GM18505 (cell line): ENCODE measurements around the gene C3orf20.

Experiments used
- ATAC-seq: cut with Tn5 transposase; IDR thresholded peaks from one replicate; pipeline ENCODE4 v1.9.1; 2021; ENCODE audit not compliant: unreplicated experiment
- POLR2A ChIP-seq: IDR thresholded peaks from 4 replicates; pipeline ENCODE4 v1.6.1; 2011; ENCODE audit warnings: borderline replicate concordance; ENCODE audit not compliant: insufficient read depth, insufficient read length; ENCODE audit errors: extremely low read depth

C3orf20 gene

DNA sequence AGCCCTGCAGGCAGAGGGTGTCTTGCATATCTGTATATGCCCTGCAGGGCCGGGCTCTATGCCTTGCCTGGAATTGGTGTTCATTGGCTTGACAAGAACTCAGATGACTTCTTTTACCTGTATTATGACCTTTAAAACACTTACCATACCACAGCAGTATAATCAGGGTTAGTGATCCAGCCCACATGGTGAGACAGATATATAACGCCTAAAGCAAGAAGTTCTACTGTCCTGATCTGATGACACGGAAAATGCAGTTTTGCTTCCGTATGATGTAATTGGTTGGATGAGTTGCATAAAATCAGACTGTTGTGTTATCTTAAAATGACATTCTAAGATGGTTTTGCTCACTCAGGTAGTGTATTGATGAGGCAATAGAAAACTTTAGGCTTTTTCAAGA, 14.0 kb upstream of the C3orf20 start:
- no peak for TF ChIP-seq POLR2A
- ATAC-seq = no peak

DNA sequence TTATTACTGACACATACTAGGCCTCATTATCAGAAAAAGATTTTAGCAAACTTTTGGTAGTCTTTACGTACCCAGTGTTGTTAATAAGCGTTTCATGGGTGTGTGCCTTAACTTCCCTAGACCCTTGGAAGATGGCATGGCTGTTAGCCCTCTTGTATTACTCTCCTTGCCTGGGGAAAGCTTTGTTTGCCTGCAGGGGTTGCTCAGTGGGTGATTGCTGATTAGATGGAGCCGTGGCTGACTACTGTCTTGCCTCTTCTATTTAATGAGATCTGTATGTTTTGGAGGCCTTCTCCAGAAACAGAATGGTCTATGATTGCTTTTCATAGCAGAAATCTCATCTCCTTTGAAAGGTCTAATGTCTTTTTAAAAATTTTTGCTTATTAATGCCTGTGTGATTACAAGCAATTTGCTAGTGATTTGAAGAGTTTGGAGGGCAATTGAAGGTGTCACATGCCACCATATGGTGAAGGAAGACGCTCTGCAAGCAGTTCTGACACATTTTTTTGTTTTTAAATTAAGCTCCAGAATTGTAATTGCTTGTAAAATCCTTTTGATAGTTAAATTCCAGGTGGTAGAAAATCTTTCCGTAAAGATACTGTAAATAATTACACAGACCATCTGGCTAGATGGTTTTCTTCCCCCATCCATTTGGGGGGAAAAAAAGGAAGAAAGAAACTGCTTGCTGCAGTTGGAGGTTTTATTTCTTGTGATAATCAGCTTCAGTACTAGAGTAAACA, 11.4 kb upstream of the C3orf20 start:
- TF ChIP-seq POLR2A = no peak

DNA sequence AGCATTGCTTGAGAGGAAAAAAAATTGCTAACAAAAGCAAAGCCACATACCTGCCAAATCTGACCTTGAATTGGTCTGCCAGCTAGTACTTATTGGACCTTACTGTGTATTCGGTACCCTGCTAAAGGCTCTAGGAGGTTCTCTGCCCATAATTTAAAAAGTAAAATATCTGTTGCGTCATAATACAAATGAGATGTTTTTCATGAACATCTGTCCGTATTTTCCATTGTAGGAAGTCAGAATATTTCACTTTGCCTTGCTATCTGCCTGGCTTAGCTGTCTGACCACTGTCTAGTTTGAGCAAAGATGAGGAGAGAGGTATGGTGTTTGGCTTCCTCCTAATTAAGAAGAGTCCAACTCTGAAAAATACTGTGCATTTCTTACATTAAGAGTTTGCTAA, 10.8 kb upstream of the C3orf20 start:
- ATAC-seq = no peak
- TF ChIP-seq POLR2A = no peak

More for the DNA sequence above, 11.4 kb upstream of the C3orf20 start:
- ATAC-seq = no peak

DNA sequence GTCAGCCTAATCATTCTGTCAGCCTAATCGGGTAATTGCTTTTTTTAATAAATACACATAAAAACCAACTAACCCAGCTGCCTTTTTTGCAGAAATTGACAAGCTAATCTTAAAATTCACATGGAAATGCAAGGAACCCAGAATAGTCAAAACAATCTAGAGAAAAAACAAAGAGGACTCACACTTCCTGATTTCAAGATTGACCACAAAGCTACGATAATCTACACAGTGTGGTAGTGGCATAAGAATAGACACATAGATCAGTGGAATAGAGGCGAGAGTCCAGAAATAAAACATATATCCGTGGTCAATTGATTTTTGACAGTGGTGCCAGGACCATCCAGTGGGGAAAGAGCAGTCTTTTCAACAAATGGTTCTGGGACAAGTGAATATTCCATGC, 2.4 kb upstream of the C3orf20 start:
- no peak for TF ChIP-seq POLR2A
- no peak for ATAC-seq

DNA sequence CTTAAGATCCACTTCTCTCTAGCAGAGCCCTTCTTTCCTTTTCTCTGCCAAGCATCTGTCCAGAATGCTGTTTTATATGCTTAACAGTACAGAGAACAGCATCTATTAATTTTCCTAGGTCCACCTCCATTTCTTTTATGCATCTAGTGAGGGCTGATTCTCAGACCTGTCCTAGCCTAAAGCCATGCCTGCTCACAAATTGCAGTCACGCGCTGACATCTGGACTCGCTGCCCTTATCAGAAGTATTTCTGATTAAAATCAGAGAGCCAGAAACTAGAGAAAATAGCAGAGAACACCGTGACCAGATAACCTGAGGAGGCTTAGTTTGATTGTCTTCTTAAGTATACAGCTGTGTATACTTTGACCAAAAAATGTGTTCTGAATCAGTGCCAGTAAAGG, 1.9 kb downstream of the C3orf20 start:
- TF ChIP-seq POLR2A = no peak
- no peak for ATAC-seq

DNA sequence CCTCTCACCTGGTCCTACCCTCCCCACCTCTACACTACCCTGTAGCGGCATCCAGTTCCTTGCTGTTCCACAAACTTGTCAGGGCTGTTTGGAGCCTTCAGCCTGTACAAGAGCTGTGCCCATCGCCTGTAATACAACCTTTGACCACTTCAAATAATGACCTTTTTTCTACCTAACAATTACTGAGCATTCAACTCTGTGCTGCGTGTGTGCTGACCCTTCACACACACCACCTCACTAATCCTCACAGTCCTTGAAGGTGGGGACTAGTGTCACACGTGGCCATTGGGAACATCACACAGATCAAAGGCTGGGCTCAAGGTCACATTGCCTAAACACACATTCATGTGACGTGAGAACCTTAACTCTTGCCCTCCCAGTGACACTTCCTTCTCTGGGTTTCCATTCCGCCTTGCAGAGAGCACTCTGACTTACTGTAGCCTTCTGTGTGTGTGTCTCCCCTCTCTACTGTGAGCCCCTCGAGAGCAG, 3.1 kb downstream of the C3orf20 start:
- no peak for ATAC-seq
- TF ChIP-seq POLR2A = no peak

DNA sequence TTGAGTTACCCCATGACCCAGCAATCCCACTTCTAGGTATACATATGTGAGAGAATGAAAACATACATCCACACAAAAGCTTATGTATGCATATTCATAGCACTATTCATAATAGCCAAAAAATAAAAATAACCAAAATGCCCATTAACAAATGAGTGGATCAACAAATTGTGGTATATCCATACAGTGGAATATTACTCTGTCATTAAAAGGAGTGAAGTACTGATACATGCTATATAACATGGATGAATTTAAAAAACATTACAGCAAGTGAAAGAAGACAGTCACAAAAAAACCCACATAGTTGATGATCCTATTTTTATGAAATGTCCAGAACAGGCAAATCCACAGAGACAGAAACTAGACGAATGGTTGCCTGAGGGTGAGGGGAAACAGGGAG, 5.2 kb downstream of the C3orf20 start:
- no peak for ATAC-seq
- TF ChIP-seq POLR2A = no peak

DNA sequence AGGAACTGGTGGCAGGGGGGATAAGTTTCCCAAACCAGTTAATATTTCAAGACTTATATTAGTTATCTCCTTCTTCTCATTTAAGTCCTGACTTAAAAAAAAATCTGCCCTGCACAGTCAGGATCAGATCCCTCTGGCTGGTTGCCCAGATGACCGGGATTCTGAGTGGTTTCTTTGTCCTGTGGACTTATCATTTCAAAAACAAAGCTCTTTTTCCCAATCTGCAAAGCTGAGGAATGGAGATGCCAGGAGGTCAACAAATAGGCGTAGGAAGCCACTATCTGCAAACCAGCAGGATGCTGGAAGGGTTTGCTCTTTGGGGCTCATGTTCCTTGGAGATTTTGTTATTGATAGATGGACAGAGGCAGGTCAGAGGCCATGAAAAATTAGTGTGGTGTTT, 5.8 kb downstream of the C3orf20 start:
- TF ChIP-seq POLR2A = no peak
- ATAC-seq = no peak

DNA sequence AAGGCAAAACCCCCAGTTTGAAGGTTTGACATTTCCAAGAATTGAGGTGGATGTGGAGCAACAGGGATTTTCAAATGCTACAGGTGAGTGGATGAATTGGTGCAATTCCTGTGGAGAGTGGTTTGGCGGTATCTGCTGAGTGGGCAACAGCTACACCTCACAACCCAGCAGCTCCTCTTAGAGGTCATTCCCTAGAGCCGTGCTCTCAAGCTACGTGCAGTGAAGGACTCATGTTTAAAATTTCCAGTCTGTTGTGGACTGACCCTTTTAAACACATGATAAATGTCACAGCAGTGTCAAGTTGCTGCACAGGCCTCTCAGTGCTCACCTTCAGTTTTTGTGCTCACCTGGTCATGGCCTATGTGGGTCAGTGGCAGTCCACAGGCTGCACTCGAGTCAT, 9.5 kb downstream of the C3orf20 start:
- no peak for TF ChIP-seq POLR2A
- no peak for ATAC-seq

DNA sequence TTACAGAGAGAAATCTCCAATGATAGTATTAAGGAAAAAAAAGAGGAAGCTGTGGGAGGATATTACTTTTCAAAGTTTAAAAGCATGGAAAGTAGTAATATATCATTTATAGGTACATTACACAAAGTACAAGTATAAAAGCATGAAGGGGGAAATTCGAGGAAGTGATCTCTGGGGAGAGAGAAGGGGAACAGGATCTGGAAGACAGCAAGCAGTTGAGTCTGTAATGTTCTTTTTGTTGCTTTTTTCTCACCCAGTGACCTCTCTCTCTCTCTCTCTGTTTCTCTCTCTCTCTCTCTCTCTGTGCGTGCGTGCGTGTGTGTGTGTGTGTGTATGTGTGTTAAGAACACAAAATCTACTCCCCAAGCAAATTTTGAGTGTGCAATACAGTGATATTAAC, 10.2 kb downstream of the C3orf20 start:
- ATAC-seq = no peak
- no peak for TF ChIP-seq POLR2A

DNA sequence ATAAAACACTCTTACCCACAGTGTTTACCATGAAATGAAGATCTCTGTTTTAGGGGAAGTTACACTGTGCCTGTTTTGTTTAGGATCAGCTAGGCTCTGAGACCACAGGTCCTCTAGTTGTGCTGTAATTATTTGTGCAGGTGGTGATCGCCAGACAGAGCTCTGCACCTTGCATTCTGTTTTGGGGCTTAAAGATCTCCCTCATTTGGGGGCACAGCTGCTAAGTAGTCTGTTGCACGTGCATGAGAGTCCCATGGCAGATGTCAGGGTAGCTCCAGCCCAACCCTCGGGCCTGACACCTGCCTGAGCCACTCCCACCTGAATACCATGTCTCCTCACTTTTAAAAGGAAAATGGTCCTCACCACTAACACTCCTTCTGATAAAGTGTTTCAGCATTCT, 12.4 kb downstream of the C3orf20 start:
- TF ChIP-seq POLR2A = no peak
- ATAC-seq = no peak

DNA sequence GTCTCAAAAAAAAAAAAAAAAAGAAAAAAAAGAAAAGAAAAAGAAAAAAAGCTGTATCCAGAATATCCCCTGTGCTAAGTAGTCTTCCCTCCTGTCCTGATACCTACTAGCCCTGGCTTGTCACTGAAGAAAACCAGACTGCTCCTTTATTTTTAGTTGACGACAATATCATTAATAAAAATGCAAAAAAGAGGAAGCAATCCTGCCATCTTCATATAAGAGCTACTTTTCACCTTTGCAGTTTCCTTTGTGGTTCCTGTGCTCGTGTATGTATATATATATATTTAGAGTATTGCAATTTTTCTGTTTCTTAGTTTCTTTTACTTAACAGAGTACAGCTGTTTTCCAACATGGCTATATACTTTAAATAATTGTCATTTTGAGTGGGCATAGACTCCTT, 13.6 kb downstream of the C3orf20 start:
- no peak for ATAC-seq
- no peak for TF ChIP-seq POLR2A

DNA sequence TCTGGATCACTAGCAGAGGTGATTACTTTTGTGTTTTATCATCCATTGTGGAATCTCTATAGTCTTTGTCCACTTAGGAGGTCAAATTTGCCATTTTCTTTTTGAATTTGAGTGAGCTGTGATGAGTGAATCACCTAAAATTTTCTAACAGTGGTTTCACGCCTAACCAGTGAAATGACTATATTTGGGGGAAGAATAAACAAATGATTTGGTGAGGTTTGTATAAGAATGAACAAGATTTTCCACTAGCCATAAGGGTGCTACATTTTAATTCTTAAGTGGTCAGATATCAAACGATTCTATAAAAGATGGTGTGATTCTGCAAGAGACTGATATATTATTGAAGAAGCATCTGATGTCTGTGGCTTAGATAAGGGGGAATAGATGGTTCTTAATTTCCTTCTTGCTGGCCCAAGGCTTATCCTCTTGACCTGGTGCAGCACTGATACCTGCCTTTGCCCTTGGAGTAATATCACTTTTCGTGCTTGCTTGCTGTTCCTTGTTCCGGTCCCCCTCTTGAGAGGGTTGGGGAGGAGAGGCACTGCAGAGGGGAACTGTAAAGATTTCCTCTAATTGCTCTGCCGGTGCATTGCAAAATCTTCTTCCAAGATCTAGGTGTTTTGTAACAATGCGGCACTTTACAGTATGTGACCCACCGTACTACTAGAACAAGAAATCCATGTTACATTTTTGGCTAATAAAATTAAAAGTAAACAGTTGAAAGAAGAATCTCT, 14.5 kb downstream of the C3orf20 start:
- no peak for TF ChIP-seq POLR2A
- no peak for ATAC-seq

DNA sequence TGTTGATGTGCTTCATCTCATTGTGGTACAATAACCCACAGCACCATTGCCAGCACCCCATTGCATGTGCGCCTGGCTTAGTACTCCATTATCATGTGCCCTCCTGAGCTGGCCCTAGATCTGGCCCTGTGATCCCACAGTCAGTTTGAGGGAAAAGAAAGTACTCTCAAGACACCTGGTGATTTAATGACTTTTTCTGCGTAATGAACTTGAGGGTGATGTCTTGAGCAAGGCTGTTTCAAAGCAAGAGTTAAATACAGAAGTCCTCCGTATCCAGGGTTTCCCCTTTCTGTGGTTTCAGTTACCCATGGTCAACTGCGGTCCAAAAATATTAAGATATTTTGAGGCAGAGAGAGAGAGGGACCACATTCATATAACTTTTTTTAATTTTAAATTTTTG, 16.3 kb downstream of the C3orf20 start:
- peak; percentile 44 for TF ChIP-seq POLR2A
- ATAC-seq = peak; percentile 46

DNA sequence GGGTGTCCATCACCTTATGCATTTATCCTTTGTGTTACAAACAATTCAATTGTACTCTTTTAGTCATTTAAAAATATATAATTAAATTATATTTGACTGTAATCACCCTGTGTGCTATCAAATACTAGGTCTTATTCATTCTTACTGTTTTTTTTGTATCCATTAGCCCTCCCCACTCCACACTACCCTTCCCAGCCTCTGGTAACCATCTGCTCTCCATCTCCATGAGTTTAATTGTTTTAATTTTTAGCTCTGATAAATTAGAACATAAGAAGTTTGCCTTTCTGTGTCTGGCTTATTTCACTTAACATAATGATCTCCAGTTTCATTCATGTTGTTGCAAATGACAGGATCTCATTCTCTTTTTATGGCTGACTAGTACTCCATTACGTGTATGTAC, 16.8 kb downstream of the C3orf20 start:
- peak; percentile 14 for TF ChIP-seq POLR2A

DNA sequence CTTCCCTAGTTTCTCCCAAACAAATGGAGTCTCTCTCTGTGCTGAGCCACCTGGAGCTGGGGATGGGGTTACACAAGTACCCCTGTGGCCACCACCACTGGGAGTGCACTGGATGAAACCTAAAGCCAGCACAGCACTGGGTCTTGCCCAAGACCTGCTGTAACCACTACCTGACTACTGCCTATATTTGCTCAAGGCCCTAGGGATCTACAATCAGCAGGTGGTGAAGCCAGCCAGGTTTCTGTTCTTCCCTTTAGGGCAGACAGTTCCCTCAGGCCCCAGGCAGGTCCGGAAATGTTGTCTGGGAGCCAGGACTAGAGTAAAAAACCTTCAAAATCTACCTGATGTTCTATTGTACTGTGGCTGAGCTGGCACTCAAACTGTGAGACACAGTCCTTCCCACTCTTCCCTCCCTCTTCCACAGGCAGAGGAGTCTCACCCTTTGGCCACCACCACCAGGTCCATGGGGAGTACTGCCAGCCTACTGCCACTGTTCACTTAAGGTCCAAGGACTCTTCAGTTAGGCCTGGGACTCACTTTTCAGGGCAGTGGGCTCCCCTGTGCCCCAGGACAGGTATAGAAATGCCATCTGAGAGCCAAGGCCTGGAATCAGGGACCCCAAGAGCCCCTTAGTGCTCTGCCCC, 23.8 kb downstream of the C3orf20 start:
- TF ChIP-seq POLR2A = no peak
- ATAC-seq = no peak

More for the DNA sequence above, 16.8 kb downstream of the C3orf20 start:
- no peak for ATAC-seq
